H4 (cell line): Measurements from ENCODE around the gene F3. TPM values are rescaled to one million over a fixed set of nuclear protein-coding genes. Genes with fewer than 3 reads are reported as not detected.

Experiments used
- DNase-seq: peaks from one replicate; pipeline ENCODE4 v3.0.0-alpha.2; 2015; ENCODE audit warnings: low spot score
- total RNA-seq: library from RNA; depleted of rRNA; stranded (reverse); fragments of >200 nt; shearing (Covaris generic); gene quantifications from 2 replicates; pipeline ENCODE4 v1.2.3, GENCODE V29; 2014

The F3 gene
- total RNA-seq, 1 experiment from 2014 or later: 43.3 TPM

DNA sequence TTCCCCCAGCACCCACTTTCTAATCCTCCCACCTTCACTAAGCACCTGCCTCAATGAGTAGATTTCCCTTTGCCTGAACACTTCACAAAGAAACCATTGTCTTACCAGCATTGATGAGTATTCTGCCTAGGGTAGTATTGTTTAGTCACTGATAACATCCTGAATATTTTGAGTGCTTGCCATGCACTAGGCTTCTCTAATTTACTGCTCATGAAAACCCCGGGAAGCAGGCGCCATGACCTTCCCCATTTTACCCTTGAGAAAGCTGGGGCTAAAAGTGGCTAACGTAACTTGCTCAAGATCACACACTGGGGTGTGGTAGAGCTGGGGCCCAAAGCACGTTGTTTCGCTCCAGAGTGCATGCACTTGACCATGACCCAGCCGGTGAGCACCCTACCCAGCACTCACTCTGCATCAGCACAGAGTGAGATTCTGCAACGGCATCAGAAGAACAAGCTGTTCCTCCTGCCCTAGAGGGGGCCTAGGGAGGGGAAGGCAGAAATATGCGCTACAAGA lies 10.6 kb upstream of the F3 start:
- no peak for DNase-seq

DNA sequence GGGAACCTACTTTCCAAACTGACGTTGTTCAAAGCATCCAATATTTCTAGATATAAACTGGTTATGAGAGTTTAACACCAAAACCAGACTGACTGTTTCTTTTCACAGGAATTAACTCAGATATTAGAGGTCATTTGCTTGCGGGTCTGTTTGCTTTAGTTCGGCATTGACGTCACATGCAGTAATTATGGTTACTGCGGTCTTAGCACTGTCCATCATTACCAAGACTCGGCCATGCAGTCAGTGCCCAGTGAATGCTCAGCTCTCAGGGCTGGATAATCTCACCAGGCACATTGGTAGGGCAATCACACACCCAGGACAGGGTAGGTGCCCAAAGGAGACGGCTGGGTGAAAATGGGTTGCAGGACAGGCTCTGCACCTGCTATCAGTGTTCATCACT lies 9.9 kb upstream of the F3 start:
- no peak for DNase-seq

DNA sequence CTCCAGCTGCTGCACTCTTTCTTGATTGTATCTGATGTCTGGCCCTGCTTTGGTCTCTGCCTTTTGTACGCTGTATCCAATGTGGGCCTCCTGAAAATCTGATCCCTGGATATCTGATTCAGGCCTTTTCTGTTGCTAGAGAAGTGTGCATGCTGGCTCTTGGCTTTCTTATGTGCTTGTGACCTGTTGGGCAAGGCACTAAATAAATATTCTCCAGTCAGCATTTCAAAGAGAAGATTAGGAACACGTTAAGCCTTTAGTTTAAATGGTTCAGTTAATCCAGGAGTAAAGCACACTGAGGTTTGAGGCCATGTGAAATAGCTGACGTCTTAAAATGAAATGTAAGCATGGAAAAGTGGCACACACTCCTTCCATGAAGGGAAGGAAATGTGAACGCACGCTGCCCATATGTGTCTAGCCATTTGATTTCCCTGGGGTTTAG lies 9.3 kb upstream of the F3 start:
- DNase-seq: no peak

DNA sequence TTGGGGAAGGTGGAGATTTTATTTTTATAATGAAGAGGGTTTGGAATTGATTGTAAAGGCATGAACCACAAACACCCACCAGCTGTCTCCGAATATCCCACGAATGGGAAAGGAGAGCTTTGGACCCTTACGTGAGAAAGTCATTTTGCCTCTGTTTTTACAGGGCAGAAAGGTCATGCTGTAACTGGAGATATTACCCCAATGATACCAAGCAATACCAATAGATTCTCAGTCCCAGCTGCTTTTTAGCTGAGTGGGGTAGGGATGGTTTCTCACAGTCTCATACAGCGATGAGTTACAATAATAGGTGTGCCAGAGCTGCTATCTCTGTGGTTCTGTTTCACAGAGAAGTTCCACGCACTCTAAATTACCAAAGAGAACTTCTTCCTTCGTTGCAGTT lies 8.8 kb upstream of the F3 start:
- DNase-seq: no peak

DNA sequence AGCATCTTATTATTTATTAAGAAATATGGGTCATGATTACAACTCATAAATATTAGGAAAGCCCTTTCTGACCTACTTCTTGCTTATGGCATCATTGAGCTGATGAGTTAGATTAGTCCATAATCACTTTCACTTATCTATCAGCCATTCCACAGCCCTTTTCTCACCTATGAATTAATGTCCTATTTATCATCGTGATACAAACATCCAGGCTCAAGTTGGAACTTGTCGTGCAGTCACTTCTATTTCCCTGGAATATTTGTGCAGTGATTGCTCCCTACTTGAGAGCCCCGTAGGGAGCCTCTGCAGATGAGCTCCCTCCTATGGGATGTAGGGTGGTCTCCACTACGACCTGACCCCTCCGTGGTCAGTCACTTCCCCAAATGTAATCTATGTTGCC lies 8.1 kb upstream of the F3 start:
- DNase-seq: no peak

DNA sequence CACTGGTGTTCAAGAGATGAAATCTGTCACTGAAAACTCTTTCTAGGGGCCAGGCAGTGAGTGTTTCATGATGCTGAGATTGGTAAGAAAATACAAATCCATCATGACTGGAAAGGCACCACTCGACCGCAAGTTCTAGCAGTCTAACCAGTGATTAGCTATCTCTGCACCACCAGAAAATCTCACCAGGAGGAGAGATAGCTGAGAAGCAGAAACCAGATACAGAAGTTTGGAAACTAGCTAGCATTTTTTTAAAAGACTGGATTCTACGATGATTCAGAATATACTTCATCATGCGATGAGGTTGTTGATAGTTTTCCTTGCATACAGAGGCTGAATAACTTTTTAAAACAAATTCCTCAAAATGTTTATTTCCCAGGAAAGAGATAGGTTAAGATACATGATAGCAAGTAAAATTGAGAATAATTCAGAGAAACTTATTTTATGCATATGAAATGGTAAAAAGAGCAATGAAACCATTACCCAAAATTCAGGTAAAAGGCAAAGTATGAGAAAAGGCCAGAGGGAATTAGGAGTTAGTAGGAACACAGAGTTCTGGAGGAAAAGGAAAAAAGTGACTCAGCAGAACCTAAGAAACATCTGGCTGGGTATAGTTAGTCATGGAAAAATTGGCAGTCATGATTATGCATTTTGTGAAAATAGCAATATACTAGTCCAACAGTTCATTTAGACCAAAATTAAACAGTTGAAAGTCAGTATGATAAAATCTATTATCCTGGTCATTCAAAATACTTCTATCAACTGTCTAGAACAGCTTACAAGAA lies 3.3 kb upstream of the F3 start:
- DNase-seq: peak; percentile 51

DNA sequence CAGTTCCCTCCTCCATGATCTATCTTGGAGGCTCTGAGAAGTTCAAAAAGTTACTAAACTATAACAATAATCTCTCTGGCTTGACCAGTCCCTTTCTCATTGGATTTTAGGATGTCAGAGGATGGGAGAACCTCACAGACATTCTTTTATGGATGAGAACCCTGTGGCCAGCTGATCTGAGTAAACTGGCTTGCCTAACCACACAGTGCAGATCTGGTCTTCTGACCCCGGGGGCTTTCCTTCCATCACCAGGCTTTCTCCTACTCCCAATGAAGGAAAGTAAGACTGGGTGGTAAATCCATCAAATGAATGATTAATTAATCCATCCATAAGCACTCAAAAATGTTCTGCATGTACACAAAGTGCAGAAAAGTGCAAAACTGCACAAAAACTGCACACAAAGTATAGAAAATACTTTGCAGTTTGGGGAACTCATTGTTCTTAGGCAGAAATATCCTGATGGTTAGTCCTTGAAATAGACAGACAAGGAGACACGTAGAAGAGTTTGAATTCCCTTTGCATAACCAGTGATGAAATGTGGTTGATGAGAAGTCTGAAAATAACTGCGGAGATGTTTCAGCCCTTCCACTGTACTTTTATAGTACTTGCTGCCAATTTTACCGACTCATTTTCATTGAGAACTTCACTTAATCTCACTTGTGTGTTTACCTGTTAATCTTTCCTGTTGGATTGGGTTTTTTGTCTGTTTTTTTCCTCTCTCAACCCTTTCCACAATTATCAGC lies 2.5 kb upstream of the F3 start:
- no peak for DNase-seq

DNA sequence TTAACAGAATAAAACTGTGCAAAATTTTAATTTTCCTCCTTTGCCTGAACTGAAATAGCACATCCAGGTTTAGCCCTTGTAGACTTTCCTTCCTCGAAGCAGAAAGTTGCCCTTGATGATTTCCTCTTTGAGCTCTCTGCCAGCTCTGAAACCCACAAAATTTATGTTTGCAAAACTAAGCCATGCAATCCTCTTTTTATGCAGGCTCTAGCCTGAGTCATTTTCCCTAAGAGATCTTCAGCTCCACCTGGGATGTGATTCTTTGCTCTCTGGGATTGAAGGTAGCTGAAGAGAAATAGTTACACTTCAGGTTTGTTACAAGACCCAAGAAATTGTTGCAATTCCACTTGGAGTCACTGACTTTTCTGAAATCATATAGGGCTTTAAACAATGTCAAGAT lies 1.4 kb upstream of the F3 start:
- peak; percentile 47 for DNase-seq

DNA sequence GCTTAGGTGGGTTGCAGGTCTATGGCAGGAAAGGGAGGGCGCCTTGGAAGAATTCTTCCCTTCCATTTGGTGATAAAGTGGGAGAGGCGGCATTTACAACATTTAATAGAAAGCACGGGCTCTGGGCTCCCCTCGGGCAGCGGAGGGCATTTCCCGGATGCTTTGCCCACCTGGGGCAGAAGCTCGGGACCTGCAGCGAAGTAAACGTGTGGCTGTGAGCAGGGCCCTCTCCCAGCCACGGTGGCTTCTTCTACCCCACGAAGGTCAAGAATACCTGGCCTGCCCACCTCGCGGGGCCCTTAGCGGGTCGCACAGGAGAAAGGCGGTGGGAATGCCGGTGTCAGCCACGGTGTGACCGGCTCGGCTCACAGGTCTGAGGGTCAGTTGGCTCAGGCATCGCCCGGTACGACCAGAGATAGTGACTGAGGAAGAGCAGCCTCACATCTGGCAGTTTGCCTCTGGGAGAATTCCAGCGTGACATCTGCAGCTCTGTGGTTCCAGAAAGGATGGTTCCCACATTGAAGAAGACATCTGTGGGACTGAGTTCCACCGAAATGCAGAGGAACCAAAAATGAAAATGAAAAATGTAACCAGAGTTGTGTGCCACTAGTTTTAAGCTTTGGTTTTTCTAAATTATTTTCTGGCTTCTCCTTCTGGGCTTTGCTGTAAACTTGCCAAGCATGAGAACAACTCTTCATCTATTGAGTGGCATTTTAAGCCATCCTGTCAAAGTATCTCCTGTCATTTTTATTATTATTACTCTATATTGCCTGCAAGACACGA lies 720 bp upstream of the F3 start:
- DNase-seq: no peak

DNA sequence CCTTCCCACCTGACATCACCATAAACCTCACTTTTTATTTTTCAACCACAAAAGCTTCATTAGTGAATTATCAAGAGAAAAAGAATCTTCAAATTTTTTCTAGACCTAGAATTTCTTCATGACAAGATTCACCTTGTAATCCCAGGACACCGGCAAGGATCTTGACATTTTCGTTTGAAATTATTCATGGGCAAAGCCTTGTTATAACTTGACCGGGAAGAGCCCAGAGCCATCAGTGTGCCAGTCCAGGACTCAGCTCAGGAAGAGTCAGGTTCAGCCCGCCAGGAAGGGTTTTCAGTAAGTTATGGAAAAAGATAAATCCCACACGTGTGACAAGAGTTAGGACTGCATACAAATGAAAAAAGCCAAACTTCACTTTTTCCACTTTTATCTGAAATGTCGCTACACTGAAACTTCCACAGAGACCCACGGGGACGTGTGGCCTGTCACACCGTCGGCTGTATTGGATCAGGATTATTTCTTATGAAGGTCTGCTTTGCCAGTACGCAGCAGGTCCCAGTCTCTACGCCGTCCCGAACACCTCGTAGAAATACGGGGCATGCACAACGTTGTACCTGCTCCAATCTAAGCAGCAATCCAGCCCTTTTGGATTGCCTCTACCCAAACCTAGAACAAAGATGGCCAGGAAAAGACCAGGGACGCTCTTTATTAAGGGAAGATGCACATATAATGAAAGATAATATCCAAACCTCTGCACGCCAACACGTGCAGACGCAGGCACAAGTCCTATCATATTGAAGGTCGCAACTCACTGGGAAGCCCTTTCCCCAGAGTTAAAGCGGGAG lies 916 bp downstream of the F3 start:
- no peak for DNase-seq

DNA sequence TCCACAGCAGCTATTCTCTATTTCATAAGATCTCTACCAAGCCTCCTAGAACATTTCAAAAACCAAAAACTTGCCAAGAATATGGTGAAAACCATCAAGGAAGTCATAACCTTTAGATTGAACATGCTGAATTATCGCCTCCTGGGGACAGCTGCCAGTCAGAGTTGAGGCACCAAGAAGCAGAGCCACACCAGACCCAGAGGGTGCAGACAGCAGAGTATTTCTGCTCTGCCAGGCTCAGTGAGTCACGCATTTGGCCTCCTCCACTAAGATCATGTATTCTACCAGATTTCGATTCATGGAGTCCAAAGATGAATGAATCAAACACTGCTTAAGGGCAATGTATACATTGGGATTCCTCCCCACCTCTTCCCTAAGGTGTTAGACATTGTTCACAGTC lies 2.1 kb downstream of the F3 start:
- no peak for DNase-seq

DNA sequence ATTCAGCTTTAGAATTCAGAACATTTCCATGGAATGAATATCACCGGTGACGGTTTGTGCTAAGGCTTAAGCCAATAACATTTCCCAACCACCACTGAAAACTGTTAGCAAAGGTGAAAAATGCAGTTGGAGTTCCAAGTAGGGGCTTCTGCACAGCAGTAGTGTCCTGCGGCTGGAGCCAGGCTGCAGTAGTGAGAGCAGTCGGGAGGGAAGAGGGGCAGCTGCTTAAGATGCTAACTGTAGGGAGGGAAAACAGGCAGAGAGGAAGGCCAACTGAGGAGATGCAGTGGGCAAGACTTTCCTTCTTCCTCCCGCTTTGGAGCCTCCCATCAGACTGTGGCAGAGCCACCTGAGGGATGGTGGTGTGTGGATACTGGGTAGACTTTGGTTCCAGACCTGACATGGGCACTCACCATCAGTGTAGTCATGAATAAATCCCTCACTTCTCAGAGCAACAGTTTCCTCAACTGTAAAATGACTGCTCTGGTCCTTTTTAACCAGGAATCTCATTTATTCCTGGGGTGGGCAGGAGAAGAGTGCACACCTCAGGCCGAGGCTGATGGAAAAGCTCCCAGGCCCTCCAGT lies 3.2 kb downstream of the F3 start:
- DNase-seq: no peak

DNA sequence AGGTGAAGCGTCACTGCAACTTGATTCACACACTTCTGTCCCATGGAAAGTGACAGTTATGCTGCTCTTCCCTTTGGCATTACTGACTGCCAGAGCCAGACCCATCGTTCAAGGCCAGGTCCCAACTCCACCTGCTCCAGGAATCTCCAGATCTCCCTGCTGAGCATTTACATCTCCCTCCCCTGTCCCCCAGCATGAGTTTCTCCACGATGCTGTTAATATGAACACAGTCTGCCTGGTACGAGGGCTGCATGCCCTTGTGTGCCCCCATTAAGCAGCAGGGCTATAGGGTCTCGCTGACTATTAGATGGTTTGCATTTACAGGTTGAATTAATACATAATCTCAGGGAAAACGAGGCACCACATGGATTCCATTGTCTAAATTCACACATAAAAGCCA lies 4.3 kb downstream of the F3 start:
- DNase-seq: no peak

DNA sequence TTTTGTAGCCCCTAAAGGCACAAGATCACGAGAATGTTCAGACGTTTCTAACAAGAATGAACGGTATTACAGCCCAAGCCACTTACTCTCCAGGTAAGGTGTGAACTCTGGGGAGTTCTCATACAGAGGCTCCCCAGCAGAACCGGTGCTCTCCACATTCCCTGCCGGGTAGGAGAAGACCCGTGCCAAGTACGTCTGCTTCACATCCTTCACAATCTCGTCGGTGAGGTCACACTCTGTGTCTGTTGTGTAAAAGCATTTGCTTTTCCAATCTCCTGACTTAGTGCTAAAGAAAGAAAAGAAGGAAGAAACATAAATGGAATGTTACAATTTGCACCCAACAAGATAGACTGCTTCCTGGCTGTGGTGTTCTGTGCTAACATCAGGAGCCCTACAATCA lies 5.7 kb downstream of the F3 start:
- DNase-seq: no peak

DNA sequence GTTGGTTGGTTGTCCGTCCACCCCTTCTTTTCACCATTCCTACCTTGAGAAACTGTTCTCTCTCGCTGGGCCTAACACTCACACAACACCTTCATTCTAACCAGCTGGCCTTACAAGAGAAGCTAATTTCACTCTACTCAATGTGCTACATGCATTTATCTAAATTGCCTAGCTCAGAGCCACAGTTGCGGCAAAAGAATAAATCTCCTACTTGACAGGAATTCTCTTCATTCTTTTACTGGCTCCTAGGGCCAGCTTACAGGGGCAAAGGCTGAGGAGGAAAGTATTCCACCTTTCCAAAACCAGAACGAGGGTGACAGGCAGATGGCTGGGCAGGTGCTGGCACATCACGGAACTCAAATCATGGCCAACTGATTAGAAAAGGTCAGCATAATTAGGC lies 6.5 kb downstream of the F3 start:
- DNase-seq: no peak

DNA sequence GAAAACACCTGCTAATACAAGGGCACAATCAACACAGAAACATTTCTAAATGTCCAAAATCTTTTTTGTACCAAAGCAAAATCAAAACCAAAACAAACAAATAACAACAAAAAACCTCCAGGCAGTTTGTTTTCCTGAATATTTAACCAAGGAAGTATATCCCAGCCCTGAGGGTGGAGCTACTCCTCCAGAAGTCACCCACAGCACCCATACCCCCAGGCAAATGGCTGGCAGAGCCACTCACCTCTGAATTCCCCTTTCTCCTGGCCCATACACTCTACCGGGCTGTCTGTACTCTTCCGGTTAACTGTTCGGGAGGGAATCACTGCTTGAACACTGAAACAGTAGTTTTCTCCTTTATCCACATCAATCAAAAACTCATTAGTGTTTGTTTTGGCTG lies 9.5 kb downstream of the F3 start:
- DNase-seq: no peak

DNA sequence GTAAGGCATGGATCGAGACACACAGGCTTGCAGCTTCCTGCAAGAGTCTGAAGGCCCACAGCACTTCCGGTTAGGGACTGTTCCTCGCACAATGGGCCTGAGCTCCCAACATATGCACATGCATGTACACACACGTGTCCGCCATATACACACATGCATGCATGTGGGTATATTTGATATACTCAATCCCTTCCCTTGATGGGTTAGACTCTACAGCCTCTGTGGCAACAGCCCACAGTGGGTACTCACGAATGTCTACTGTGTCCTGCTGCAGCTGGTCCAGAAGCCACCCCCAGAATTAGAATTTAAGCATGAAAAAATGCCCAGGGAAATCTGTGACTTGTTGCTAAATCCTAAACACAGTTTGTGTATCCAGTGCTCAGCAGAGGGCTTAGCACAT lies 9.9 kb downstream of the F3 start:
- DNase-seq: no peak

DNA sequence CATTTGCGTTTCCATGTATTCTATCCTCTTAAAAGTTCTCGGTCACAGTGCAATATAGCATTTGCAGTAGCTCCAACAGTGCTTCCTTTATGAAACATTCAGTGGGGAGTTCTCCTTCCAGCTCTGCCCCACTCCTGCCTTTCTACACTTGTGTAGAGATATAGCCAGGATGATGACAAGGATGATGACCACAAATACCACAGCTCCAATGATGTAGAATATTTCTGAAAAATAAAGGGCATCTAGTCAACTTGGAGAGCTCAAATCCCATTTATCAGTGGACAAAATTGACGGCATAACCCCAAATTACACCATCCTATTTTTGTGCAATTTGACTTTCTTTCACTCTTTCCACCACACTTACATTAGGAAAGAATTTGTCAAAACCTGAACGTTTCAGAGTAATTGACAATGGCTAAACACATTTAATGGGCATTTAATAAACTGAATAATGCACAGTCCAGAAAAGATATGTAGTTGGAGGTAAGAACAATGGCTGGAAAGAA lies 11.1 kb downstream of the F3 start:
- DNase-seq: no peak

DNA sequence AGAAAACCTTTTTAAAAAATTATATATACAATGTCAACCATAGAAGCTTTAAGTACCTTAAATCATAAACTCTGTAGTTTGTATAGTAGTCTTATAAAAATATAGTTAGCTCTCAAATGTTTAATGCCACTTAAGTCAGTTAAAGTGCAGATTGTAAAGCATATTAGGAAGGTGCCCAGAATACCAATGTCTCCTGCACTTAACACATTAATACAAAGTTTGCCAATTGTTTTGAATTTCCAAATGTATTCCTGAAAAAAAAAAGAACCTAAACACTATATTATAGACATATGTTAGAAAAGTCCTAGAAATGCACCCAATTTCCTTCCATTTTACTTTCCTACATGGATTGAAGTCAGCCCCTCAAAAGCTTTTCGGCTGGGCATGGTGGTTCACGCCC lies 12.1 kb downstream of the F3 start:
- no peak for DNase-seq

DNA sequence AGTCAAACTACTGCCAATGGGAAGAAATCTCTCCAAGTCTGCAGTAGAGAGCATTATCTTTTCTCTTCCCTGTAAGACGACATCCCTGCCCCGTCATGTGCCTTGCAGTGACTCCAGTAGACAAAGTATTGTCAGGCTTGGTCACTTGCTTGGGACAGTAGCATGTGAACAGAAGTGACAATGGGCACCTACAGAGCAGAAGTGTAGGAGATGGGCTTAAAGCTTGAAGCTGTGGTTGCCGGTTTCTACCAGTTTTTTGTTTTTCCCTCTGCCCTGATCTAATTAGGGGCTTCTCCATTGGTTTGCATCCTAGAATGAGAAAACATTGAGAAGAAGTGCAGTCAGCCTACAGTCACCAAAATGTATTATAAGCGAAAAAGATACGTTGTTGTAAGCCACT lies 12.7 kb downstream of the F3 start:
- DNase-seq: no peak

DNA sequence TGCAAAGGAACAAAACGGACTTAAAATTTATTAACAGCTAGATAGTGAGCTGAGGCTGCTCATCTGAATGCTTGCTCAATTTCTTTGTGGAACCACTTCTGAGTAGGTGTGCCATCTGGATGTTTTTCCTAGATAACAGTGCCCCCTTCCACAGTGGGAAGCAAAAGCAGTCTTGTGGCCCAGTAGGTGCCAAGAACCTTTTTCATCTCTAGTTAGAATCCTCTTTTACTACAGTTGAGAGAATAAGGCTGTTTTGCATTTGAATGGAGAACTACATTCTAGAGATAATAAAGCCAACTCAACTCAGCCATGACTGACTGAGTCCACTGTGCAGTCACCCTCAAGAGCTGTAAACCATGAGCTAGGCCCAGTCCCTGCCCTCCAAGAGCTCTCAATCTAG lies 13.3 kb downstream of the F3 start:
- no peak for DNase-seq
